Measurements from ENCODE around the gene PSMD14.
A peak's percentile ranks its signal among the peaks of the same experiment; 100 is the strongest.
"Not testable (repeated sequence)": the region's sequence is repeated elsewhere in the genome, so short reads cannot be mapped to it uniquely, and the experiment has no call there.

Gene PSMD14

DNA sequence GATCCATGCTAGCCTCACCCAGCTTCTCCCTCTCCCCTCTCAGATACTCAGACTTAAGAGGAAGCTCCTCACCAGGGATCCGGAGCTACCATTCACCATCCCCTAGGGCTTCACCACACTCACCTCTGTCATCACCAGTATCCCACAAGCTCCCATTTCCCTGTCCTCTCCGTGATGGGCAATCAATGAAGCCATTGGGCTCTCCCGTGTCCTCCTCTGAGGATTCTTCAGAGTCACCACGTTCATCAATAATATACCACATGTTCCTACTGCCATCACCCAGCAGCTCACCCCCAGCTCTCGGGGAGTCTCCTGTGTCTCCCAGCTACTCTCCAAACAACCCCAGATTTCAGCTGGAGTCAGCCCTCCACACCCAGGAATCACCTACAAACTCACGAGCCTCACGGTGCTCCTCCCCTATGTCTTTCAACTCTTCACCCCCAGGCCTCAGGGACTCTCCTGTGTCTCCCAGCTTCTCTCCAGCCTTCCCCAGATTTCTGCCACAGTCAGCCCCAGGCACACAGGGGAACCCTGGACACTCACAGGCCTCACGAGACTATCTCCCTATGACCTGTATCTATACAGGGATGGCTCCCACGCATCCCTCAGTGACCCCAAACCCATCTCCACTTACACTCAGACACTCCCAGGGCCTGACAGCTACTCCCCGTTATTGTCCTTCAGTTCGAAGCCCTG is 26.5 kb upstream of the PSMD14 start:
- H3K4me3 ChIP-seq (ENCODE audit: low read depth, low read length); H3K79me2 ChIP-seq; H3K9me3 ChIP-seq (ENCODE audit: control insufficient read depth, low read length); H2AFZ ChIP-seq; H3K4me2 ChIP-seq (ENCODE audit: low read length); H3K9ac ChIP-seq; H3K27ac ChIP-seq; H3K36me3 ChIP-seq (ENCODE audit: control insufficient read depth, insufficient read depth, low read length); H3K27me3 ChIP-seq (ENCODE audit: control insufficient read depth, insufficient read depth, low read length); H3K4me1 ChIP-seq: not testable (repeated sequence)

DNA sequence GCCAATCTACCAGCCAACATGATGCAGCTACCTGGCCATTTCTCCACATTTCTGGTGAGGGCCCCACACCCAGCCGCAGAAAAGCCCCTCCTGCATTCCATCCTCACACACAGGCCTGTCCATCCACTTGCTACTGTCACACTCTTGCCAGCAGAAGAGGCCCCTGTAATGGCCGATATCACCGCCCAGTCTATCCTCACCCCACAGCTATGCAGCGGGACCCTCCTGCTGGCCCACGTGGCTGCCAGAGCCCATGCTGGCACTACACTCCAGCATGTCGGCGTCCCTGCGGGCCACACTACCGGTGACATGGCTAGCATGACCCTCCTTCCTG is 25.9 kb upstream of the PSMD14 start:
- not testable (repeated sequence) for H3K79me2 ChIP-seq; H3K27me3 ChIP-seq (ENCODE audit: control insufficient read depth, insufficient read depth, low read length); H3K4me1 ChIP-seq; H3K4me2 ChIP-seq (ENCODE audit: low read length); H3K9ac ChIP-seq; H3K4me3 ChIP-seq (ENCODE audit: low read depth, low read length); H3K9me3 ChIP-seq (ENCODE audit: control insufficient read depth, low read length); H3K36me3 ChIP-seq (ENCODE audit: control insufficient read depth, insufficient read depth, low read length); H2AFZ ChIP-seq; H3K27ac ChIP-seq

DNA sequence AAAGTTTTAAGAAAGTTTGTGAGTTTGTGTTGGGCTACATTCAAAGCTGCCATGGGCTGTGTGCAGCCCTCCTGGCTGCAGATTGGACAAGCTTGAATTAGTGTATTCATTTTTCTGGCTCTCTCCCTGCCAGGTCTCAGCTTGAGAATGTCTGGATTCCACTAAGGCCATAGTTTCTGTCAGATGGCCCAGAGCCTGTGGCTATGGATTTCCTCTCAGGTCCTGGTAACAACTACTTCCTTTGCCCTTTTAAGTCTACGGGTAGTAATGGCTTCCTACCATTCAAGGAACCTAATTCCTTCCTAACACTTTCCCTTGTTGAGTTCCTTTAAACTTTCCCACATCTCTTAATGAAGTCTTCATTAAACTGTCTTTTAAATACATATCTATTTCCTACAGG is 24.3 kb upstream of the PSMD14 start:
- no peak overlapping the region for H3K4me3 ChIP-seq (ENCODE audit: low read depth, low read length)
- TF ChIP-seq CTCF (IDR thresholded peaks at IDR 0.05): no peak
- no peaks in the 10 kb centered on the region for H3K9me3 ChIP-seq (ENCODE audit: control insufficient read depth, low read length)
- H3K4me2 ChIP-seq (ENCODE audit: low read length): no peak overlapping the region
- H3K4me1 ChIP-seq: no peaks in the 10 kb centered on the region
- H3K9ac ChIP-seq: no peak overlapping the region
- H3K36me3 ChIP-seq (ENCODE audit: control insufficient read depth, insufficient read depth, low read length): no peaks in the 10 kb centered on the region
- H3K79me2 ChIP-seq: no peaks in the 10 kb centered on the region
- no peak overlapping the region for H3K27ac ChIP-seq
- no peak overlapping the region for H2AFZ ChIP-seq
- no peaks in the 10 kb centered on the region for H3K27me3 ChIP-seq (ENCODE audit: control insufficient read depth, insufficient read depth, low read length)

- H3K36me3 ChIP-seq (ENCODE audit: control insufficient read depth, insufficient read depth, low read length): no peaks in the 10 kb centered on the region
- H3K27ac ChIP-seq: no peak overlapping the region
- TF ChIP-seq CTCF (IDR thresholded peaks at IDR 0.05): no peak
- H3K27me3 ChIP-seq (ENCODE audit: control insufficient read depth, insufficient read depth, low read length): no peaks in the 10 kb centered on the region
- H3K4me3 ChIP-seq (ENCODE audit: low read depth, low read length): no peak overlapping the region
- no peak overlapping the region for H3K4me2 ChIP-seq (ENCODE audit: low read length)
- no peak overlapping the region for H2AFZ ChIP-seq
- no peaks in the 10 kb centered on the region for H3K79me2 ChIP-seq
- no peaks in the 10 kb centered on the region for H3K9me3 ChIP-seq (ENCODE audit: control insufficient read depth, low read length)
- H3K4me1 ChIP-seq: no peaks in the 10 kb centered on the region
- H3K9ac ChIP-seq: no peak overlapping the region
These were observed 4.6 kb upstream of the PSMD14 start for GRCh38 chr2:161303535-161304050.

- no peaks in the 10 kb centered on the region for H3K9me3 ChIP-seq (ENCODE audit: control insufficient read depth, low read length)
- no peaks in the 10 kb centered on the region for H3K27me3 ChIP-seq (ENCODE audit: control insufficient read depth, insufficient read depth, low read length)
- H3K9ac ChIP-seq: no peak overlapping the region
- no peak overlapping the region for H3K4me2 ChIP-seq (ENCODE audit: low read length)
- H3K4me1 ChIP-seq: peaks cover 5% of the 10 kb centered on the region
- no peak overlapping the region for H3K27ac ChIP-seq
- no peak for TF ChIP-seq CTCF (IDR thresholded peaks at IDR 0.05)
- H3K36me3 ChIP-seq (ENCODE audit: control insufficient read depth, insufficient read depth, low read length): no peaks in the 10 kb centered on the region
- no peaks in the 10 kb centered on the region for H3K79me2 ChIP-seq
- no peak overlapping the region for H2AFZ ChIP-seq
- no peak overlapping the region for H3K4me3 ChIP-seq (ENCODE audit: low read depth, low read length)
These were observed 1.3 kb upstream of the PSMD14 start for GRCh38 chr2:161306919-161307318.

- no peak for TF ChIP-seq CTCF (IDR thresholded peaks at IDR 0.05)
- Histone ChIP-seq H3K9me3 (ENCODE audit: control insufficient read depth, low read length) (no peaks in the 10 kb centered on the region), H2AFZ (peak overlapping the region; percentile 80), H3K79me2 (no peaks in the 10 kb centered on the region), H3K9ac (peak overlapping the region; percentile 38), H3K4me1 (peaks cover 5% of the 10 kb centered on the region), H3K4me3 (ENCODE audit: low read depth, low read length) (peak overlapping the region; percentile 84), H3K27ac (peak overlapping the region; percentile 55), H3K36me3 (ENCODE audit: control insufficient read depth, insufficient read depth, low read length) (no peaks in the 10 kb centered on the region), H3K27me3 (ENCODE audit: control insufficient read depth, insufficient read depth, low read length) (no peaks in the 10 kb centered on the region), H3K4me2 (ENCODE audit: low read length) (peak overlapping the region; percentile 85)
These were observed 549 bp upstream of the PSMD14 start for GRCh38 chr2:161307676-161308075.

All from parathyroid adenoma (tissue), 2 donors.